Body of pancreas (tissue), 4 donors: ENCODE results near the gene ST6GALNAC4.

Source experiments
- CTCF ChIP-seq, 7 experiments: fragments of 450-650 bp in 4 of 7; fragments of 200-600 bp in 3 of 7; sonication (generic) in 3 of 7; IDR thresholded peaks; one replicate each; pipeline ENCODE4 v1.5.1; 2016 to 2019; ENCODE audit warnings: antibody characterized with exemption in 7 of 7
- POLR2A ChIP-seq, 3 donors: fragments of 450-650 bp; IDR thresholded peaks; one replicate each; pipeline ENCODE4 v1.6.1; 2016; ENCODE audit warnings: antibody characterized with exemption in 3 of 3, mild to moderate bottlenecking in 2 of 3

GRCh38 chr9:127862075-127863011, 54.5 kb downstream of the ST6GALNAC4 start:
- TF ChIP-seq CTCF (IDR thresholded peaks at IDR 0.05) (no peak), POLR2A (IDR thresholded peaks at IDR 0.05) (peak in 1 of 3 donors; percentile 26)
